Vagina (tissue), 2 donors: ENCODE results near the gene GNG7.

ENCODE experiments used
- POLR2A ChIP-seq, 2 donors: fragments of 450-650 bp; IDR thresholded peaks; one replicate each; pipeline ENCODE4 v1.6.1; 2017; ENCODE audit warnings: antibody characterized with exemption in 2 of 2, mild to moderate bottlenecking in 2 of 2, moderate library complexity in 2 of 2
- POLR2AphosphoS5 ChIP-seq, 2 donors: sonication (generic); formaldehyde crosslinking; IDR thresholded peaks; one replicate each; pipeline ENCODE4 v1.9.0; 2017; ENCODE audit warnings: antibody characterized with exemption in 2 of 2, mild to moderate bottlenecking in 2 of 2, low read depth in 1 of 2; ENCODE audit not compliant: insufficient read depth in 1 of 2
- TF ChIP-seq, protein P1 (sequence below), 3 experiments: fragments of 450-650 bp in 2 of 3; fragments of 200-600 bp in 1 of 3; sonication (generic) in 1 of 3; IDR thresholded peaks; one replicate each; pipeline ENCODE4 v1.5.1; 2017 to 2019; ENCODE audit warnings: antibody characterized with exemption in 3 of 3, mild to moderate bottlenecking in 2 of 3, moderate library complexity in 2 of 3

DNA sequence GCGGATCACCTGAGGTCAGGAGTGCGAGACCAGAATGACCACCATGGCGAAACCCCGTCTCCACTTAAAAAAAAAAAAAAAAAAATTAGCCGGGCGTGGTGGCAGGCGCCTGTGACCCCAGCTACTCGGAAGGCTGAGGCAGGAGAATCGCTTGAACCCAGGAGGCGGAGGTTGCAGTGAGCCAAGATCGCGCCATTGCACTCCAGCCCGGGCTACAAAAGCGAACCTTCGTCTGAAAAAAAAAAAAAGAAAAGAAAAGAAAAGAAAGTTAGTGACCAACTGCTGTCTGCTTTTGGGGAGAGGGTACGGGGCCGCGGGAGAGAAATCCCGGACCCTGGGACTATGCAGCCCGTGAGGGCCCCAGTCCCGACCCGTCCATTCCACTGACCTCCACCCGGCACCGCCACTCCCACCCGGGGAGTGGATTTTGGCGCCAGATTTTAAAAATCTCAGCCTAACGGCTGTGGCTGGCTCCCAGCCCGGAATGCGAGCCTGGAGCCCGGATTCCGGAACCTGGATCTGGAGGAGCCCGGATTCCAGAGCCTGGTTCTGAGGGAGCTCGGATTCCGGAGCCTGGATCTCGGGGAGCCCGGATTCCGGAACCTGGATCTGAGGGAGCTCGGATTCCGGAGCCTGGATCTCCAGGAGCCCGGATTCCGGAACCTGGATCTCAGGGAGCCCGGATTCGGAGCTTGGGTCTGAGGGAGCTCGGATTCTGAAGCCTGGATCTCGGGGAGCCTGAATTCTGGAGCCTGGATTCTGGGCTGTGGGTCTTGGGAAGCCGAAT is 239.7 kb downstream of the GNG7 start:
- TF ChIP-seq, protein P1, sequence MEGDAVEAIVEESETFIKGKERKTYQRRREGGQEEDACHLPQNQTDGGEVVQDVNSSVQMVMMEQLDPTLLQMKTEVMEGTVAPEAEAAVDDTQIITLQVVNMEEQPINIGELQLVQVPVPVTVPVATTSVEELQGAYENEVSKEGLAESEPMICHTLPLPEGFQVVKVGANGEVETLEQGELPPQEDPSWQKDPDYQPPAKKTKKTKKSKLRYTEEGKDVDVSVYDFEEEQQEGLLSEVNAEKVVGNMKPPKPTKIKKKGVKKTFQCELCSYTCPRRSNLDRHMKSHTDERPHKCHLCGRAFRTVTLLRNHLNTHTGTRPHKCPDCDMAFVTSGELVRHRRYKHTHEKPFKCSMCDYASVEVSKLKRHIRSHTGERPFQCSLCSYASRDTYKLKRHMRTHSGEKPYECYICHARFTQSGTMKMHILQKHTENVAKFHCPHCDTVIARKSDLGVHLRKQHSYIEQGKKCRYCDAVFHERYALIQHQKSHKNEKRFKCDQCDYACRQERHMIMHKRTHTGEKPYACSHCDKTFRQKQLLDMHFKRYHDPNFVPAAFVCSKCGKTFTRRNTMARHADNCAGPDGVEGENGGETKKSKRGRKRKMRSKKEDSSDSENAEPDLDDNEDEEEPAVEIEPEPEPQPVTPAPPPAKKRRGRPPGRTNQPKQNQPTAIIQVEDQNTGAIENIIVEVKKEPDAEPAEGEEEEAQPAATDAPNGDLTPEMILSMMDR (IDR thresholded peaks at IDR 0.05) = peak in 1 of 3 experiments; percentile 33
- TF ChIP-seq POLR2A (IDR thresholded peaks at IDR 0.05) = peak in 1 of 2 donors; percentile 67
- peak; percentile 66 to 73 for TF ChIP-seq POLR2AphosphoS5 (IDR thresholded peaks at IDR 0.05; ENCODE audit: insufficient read depth in 1 of 2, low read depth in 1 of 2)
